Heart left ventricle (tissue), 16 donors: ENCODE results near the gene CCDC159. TPM values are rescaled to one million over a fixed set of nuclear protein-coding genes. Genes with fewer than 3 reads are reported as not detected.
"Not testable (repeated sequence)": the region's sequence is repeated elsewhere in the genome, so short reads cannot be mapped to it uniquely, and the experiment has no call there.

Experiments
- ATAC-seq, 4 donors: fragments of 200-7000 bp; cut with Tn5 transposase; one replicate each; pipeline ENCODE4 v1.9.1; 2020 to 2022; ENCODE audit warnings: moderate library complexity in 4 of 4, mild to moderate bottlenecking in 3 of 4, moderate number of reproducible peaks in 1 of 4
- DNase-seq, 5 donors: peaks; one replicate each; pipeline ENCODE4 v3.0.0-alpha.2; 2020
- H3K27ac ChIP-seq, 12 donors: fragments of 200-600 bp; sonication (generic) in 4 of 12; one replicate each; pipeline versions ENCODE4 v1.5.0 to v1.8.0; 2016 to 2022; ENCODE audit warnings: mild to moderate bottlenecking in 2 of 12
- H3K27me3 ChIP-seq, 9 donors: fragments of 200-600 bp; sonication (generic) in 2 of 9; one replicate each; pipeline versions ENCODE4 v1.5.1 to v1.8.0; 2016 to 2022; ENCODE audit warnings: mild to moderate bottlenecking in 3 of 9
- H3K36me3 ChIP-seq, 9 donors: fragments of 200-600 bp; sonication (generic) in 2 of 9; one replicate each; pipeline versions ENCODE4 v1.5.0 to v1.8.0; 2018 to 2022; ENCODE audit warnings: mild to moderate bottlenecking in 2 of 9
- H3K4me1 ChIP-seq, 12 donors: fragments of 200-600 bp; sonication (generic) in 4 of 12; one replicate each; pipeline versions ENCODE4 v1.5.0 to v1.8.0; 2016 to 2022; ENCODE audit warnings: mild to moderate bottlenecking in 3 of 12
- H3K4me3 ChIP-seq, 12 donors: fragments of 200-600 bp; sonication (generic) in 4 of 12; one replicate each; pipeline versions ENCODE4 v1.5.0 to v1.8.0; 2017 to 2022; ENCODE audit warnings: mild to moderate bottlenecking in 9 of 12, moderate library complexity in 4 of 12
- H3K9me3 ChIP-seq, 12 donors: fragments of 200-600 bp; sonication (generic) in 4 of 12; one replicate each; pipeline versions ENCODE4 v1.5.0 to v1.8.0; 2016 to 2022; ENCODE audit warnings: mild to moderate bottlenecking in 1 of 12
- POLR2A ChIP-seq, 2 donors: fragments of 450-650 bp; IDR thresholded peaks; one replicate each; pipeline ENCODE4 v1.6.1; 2017; ENCODE audit warnings: antibody characterized with exemption in 2 of 2, mild to moderate bottlenecking in 2 of 2, moderate library complexity in 2 of 2
- WGBS, 4 donors: extraction: QIAGEN DNeasy Blood & Tissue Kit in 2 of 4; methylation state at CpG; one replicate each; pipeline versions ENCODE4 v1.1.5 to v1.1.7; 2013 to 2018; 5-methylcytosine and 5-hydroxymethylcytosine counted together
- intact Hi-C, 10 donors: fragments of 100-400 bp; cut with DNase I; formaldehyde crosslinking; loops; one replicate each; pipeline versions ENCODE4 v1.11.1 to v1.14.2; 2022
- polyA plus RNA-seq, 2 donors: library from polyadenylated mRNA; stranded (reverse); fragments of 200-250 nt; gene quantifications; one replicate each; pipeline ENCODE4 v1.2.3, GENCODE V29; 2013
- total RNA-seq, 9 donors: library from RNA; depleted of rRNA in 2 of 9; stranded (reverse); fragments of >200 nt in 2 of 9; fragmentation: NEBNext Ultra II Directional in 3 of 9; extraction: Animal tissue kit (Norgen Biotek cat#: 25700) in 3 of 9; gene quantifications; one replicate each; pipeline versions ENCODE4 v1.1.0 to v1.2.4, GENCODE V29; 2016 to 2023
- TF ChIP-seq, protein P1 (sequence below), 12 donors: fragments of 200-600 bp; sonication (generic) in 4 of 12; IDR thresholded peaks; one replicate each; pipeline versions ENCODE4 v1.5.0 to v1.8.0; 2018 to 2022; ENCODE audit warnings: antibody characterized with exemption in 12 of 12, mild to moderate bottlenecking in 5 of 12
- donor health status: ischemic (EF 13 %, LVEDD 7.1; RV severe dilation, severe dysfunction).
- donor health status: healthy with polysubstance abuse.
- donor health status: DM: no; HTN: yes; CAD: no.
- donor health status: DM: no; HTN: no; CAD: no.
- donor health status: ischemic (EF 25% LVEDD 6.9; RV normal size, moderate dysfunction).
- donor health status: ischemic (EF 25% LVEDD 5.7; RV mildly dilated, moderate dysfunction).
- donor health status: healthy.
- donor health status: DM: yes; HTN: yes; CAD: no.
- donor health status: ischemic (EF 35%, LVEDD 5.7; RV mildly dilated, moderate dysfunction).
- donor health status: nonischemic (EF 11% LVEDD 7.7; RV severe dilation, severe dysfunction).
- donor health status: DM: yes; HTN: yes; CAD: no.
- donor health status: PGD.
- donor health status: ischemic (EF 29% LVEDD 5.4; RV normal size, mild dysfunction).
- donor health status: nonischemic (EF 23%, LVEDD 6.1; RV moderate dilation, normal function).

Gene CCDC159
- total and polyA plus RNA-seq, 11 donors, result 11.5 to 34.9 (median 21.9) TPM

DNA sequence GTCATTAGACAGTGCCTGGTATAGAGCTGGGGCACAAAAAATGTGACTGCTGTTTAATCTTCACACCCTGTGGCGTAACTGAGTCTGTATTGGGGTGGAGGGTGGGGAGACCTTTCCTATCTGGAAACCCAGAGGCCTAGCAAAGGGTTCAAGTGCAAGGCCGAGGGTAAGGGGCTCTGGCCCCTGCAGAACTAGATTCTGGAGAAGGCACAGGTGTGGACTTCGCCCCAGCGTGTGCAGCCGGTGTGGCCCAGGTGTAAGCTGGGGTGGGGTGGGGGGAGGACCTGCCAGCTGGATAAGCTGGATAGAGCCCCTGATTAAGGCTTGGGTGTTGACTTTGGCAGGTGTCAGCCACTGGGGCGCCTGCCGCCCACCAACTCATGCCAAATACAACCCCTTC, 8.2 kb upstream of the CCDC159 start:
- peak in 1 of 5 donors; percentile 11 for DNase-seq
- H3K27me3 ChIP-seq, result no peaks in the 10 kb centered on the region
- H3K9me3 ChIP-seq, result peaks cover 0 to 4% (median 0%) of the 10 kb centered on the region in 12 donors
- TF ChIP-seq, protein P1, sequence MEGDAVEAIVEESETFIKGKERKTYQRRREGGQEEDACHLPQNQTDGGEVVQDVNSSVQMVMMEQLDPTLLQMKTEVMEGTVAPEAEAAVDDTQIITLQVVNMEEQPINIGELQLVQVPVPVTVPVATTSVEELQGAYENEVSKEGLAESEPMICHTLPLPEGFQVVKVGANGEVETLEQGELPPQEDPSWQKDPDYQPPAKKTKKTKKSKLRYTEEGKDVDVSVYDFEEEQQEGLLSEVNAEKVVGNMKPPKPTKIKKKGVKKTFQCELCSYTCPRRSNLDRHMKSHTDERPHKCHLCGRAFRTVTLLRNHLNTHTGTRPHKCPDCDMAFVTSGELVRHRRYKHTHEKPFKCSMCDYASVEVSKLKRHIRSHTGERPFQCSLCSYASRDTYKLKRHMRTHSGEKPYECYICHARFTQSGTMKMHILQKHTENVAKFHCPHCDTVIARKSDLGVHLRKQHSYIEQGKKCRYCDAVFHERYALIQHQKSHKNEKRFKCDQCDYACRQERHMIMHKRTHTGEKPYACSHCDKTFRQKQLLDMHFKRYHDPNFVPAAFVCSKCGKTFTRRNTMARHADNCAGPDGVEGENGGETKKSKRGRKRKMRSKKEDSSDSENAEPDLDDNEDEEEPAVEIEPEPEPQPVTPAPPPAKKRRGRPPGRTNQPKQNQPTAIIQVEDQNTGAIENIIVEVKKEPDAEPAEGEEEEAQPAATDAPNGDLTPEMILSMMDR (IDR thresholded peaks at IDR 0.05), result no peak
- TF ChIP-seq POLR2A (IDR thresholded peaks at IDR 0.05), result no peak
- peaks cover 0 to 27% (median 8%) of the 10 kb centered on the region in 12 donors for H3K4me1 ChIP-seq
- H3K27ac ChIP-seq, result peak overlapping the region in 4 of 12 donors; percentile 76 to 85 (median 81)
- intact Hi-C loops, result loop anchor here in 3 of 10 donors (5.0 kb wide), 2 partner anchors 36 to 41 kb away; partner anchors contain the start of gene TSPAN16 (in 2 of the 3)
- H3K4me3 ChIP-seq, result peak overlapping the region in 5 of 12 donors; percentile 74 to 88 (median 79)
- 84 to 95% (median 92%) methylated on average over 7 of the region's 7 CpGs for whole genome bisulfite sequencing, 4 donors
- peaks cover 0 to 53% (median 36%) of the 10 kb centered on the region in 9 donors for H3K36me3 ChIP-seq
- no peak for ATAC-seq

DNA sequence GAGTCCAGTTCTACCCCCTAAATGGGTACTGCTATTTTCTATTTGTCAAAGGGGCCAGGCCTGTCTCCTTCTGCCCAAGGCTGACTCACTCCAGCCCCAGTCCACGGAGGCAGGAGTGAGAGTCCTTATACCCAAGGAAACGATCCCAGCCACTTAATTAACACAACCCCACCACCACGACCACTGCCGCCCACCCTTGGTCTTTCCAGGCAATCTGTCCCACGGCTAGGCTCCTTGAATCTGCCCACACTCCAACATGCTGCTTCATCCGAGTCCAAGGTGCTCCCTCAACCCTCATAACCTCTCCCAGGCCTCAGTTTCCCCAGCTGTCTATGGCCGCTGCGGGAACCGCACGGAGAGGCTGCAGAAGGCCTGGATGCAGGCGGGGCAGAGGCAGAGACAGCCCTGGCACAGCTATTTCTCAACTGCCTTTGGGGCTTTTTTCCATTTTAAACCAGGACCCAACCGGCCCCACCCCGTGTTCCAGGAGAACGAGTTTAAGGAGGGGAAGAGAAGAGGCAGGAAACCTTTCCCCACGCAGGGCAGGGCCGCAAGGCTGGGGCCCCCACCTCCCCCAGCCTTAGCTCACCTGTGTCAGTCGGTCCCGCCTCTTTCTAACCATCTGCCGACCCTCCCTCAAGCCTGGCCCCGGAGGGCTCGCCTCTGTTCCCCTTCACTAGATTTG, 7.6 kb upstream of the CCDC159 start:
- 40 to 50% (median 44%) methylated on average over 18 to 21 of the region's 21 CpGs for WGBS, 4 donors
- intact Hi-C loops, result loop anchor here in 4 of 10 donors (1.0 to 5.0 kb wide), 3 partner anchors 36 to 44 kb away; partner anchors contain the start of gene TSPAN16 (in 2 of the 4)
- Histone ChIP-seq H3K27ac (peak overlapping the region; percentile 41 to 85 (median 78)), H3K27me3 (no peaks in the 10 kb centered on the region), H3K36me3 (peaks cover 0 to 52% (median 30%) of the 10 kb centered on the region in 9 donors), H3K9me3 (peaks cover 0 to 4% (median 0%) of the 10 kb centered on the region in 12 donors), H3K4me1 (peaks cover 0 to 31% (median 8%) of the 10 kb centered on the region in 12 donors), H3K4me3 (peak overlapping the region; percentile 56 to 88 (median 77))
- TF ChIP-seq, protein P1 (IDR thresholded peaks at IDR 0.05), result no peak
- no peak for TF ChIP-seq POLR2A (IDR thresholded peaks at IDR 0.05)
- DNase-seq (peak in 2 of 5 donors; percentile 2 to 30), ATAC-seq (peak in 3 of 4 donors; percentile 2 to 11 (median 9))

GRCh38 chr19:11339254-11340098, 6.8 kb upstream of the CCDC159 start, which contains the start of gene RAB3D:
Gene RAB3D, minus strand, starts transcription at chr19:11339657. Its CDS starts 2,258 bp downstream, at chr19:11337399.
- peak within 1 kb of the TSS; percentile 56 to 88 (median 77) for H3K4me3 ChIP-seq
- H3K27ac ChIP-seq, result peak within 1 kb of the TSS; percentile 41 to 85 (median 78)
- peak in 1 of 2 donors; percentile 56 for TF ChIP-seq POLR2A (IDR thresholded peaks at IDR 0.05)
- TF ChIP-seq, protein P1 (IDR thresholded peaks at IDR 0.05), result no peak
- WGBS, 4 donors, result 8 to 23% (median 10%) methylated on average over 14 to 53 of the region's 53 CpGs
- H3K36me3 ChIP-seq, result peaks cover 0 to 44% (median 22%) of the 10 kb centered on the region in 9 donors
- intact Hi-C loops, result loop anchor here in 4 of 10 donors (1.0 to 5.0 kb wide), 3 partner anchors 37 to 45 kb away; partner anchors contain the start of gene TSPAN16 (in 2 of the 4)
- H3K4me1 ChIP-seq, result peaks cover 0 to 39% (median 14%) of the 10 kb centered on the region in 12 donors
- ATAC-seq (peak; percentile 92 to 98 (median 97)), DNase-seq (peak; percentile 93 to 96 (median 95))
- peaks cover 0 to 4% (median 0%) of the 10 kb centered on the region in 12 donors for H3K9me3 ChIP-seq
- H3K27me3 ChIP-seq, result no peaks in the 10 kb centered on the region

- H3K27me3 ChIP-seq, DNase-seq, ATAC-seq, intact Hi-C loops, H3K9me3 ChIP-seq: not testable (repeated sequence)
- 86 to 93% (median 89%) methylated on average over 8 of the region's 8 CpGs for WGBS, 4 donors
- peaks cover 0 to 38% (median 16%) of the 10 kb centered on the region in 9 donors for H3K36me3 ChIP-seq
- peaks cover 0 to 45% (median 19%) of the 10 kb centered on the region in 12 donors for H3K4me1 ChIP-seq
- peak overlapping the region in 10 of 12 donors; percentile 56 to 88 (median 77) for H3K4me3 ChIP-seq
- H3K27ac ChIP-seq, result peak overlapping the region in 11 of 12 donors; percentile 22 to 85 (median 79)
Measured at GRCh38 chr19:11340099-11340467, 6.2 kb upstream of the CCDC159 start.
